ENCODE data around the gene CD28. TPM values are rescaled to one million over a fixed set of nuclear protein-coding genes. Genes with fewer than 3 reads are reported as not detected.

The CD28 gene
- total and polyA plus RNA-seq, 4 donors = 1.0 to 11.0 (median 5.7) TPM

GRCh38 chr2:203730076-203730729 lies 23.8 kb downstream of the CD28 start:
- ATAC-seq (ENCODE audit: low FRiP score) (no peak), DNase-seq (no peak)
- H3K27ac ChIP-seq (ENCODE audit: low read depth in 1 of 2, low read length in 2 of 2) = no peak overlapping the region
- no peaks in the 10 kb centered on the region for H3K4me1 ChIP-seq (ENCODE audit: control insufficient read depth in 1 of 2, insufficient read depth in 2 of 2, low read length in 2 of 2)
- no peaks in the 10 kb centered on the region for H3K27me3 ChIP-seq (ENCODE audit: control insufficient read depth in 1 of 2, insufficient read depth in 2 of 2, low read length in 1 of 2)
- no peaks in the 10 kb centered on the region for H3K9me3 ChIP-seq (ENCODE audit: control insufficient read depth, low read length)
- 96 to 98% methylated on average over 4 of the region's 4 CpGs for WGBS, 2 donors
- H3K36me3 ChIP-seq (ENCODE audit: control insufficient read depth in 1 of 2, insufficient read depth in 2 of 2, low read length in 1 of 2) = no peaks in the 10 kb centered on the region
- intact Hi-C loops (cut with DNase I) = no loop called here
- H3K4me3 ChIP-seq (ENCODE audit: low read length in 2 of 2) = no peak overlapping the region

GRCh38 chr2:203730883-203731282 lies 24.4 kb downstream of the CD28 start:
- DNase-seq (no peak), ATAC-seq (ENCODE audit: low FRiP score) (no peak)
- H3K36me3 ChIP-seq (ENCODE audit: control insufficient read depth in 1 of 2, insufficient read depth in 2 of 2, low read length in 1 of 2) = no peaks in the 10 kb centered on the region
- no peaks in the 10 kb centered on the region for H3K9me3 ChIP-seq (ENCODE audit: control insufficient read depth, low read length)
- no peaks in the 10 kb centered on the region for H3K4me1 ChIP-seq (ENCODE audit: control insufficient read depth in 1 of 2, insufficient read depth in 2 of 2, low read length in 2 of 2)
- intact Hi-C loops (cut with DNase I) = no loop called here
- no peak overlapping the region for H3K27ac ChIP-seq (ENCODE audit: low read depth in 1 of 2, low read length in 2 of 2)
- no peak overlapping the region for H3K4me3 ChIP-seq (ENCODE audit: low read length in 2 of 2)
- no peaks in the 10 kb centered on the region for H3K27me3 ChIP-seq (ENCODE audit: control insufficient read depth in 1 of 2, insufficient read depth in 2 of 2, low read length in 1 of 2)
- 98% methylated on average over 2 of the region's 2 CpGs for WGBS, 2 donors

DNA sequence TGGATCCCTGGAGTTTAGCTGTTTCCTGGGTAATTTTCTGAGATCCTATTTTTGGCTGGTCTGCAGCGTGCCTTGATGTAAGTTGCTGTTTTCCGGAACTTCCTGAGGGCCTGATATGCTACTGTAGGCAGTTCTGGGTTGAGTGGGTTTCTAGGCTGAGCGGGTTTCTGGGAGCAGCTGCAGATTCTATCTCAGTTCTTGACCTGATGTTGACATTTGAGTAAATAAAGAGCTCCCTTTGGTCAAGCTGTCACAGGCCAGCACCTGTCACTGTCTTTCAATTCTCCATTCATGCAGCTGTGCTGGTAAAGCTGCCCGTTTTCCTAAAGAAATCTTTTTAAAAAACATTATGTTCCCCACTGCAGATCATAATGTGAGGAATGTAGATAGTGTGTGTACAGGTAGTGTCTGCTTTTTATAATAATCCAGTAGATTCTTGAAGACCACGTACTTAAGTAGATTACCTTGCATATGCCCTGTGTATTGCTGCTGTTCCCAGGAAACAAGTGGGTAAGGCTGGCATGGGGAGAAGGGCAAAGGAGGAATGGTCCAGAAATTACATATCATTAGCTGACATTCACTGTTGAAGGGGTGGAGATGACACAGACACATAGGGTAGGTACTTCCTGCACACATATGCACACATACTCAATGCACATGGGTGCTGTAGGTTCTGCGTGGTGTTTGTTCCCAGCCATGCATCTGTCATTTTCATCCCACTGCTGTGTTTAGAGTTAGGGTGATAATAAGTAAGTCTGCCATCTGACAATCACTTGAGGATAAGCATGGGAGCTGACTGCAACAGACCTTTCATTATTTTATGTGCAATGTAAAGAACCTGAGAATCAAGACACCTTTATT lies 25.9 kb downstream of the CD28 start:
- 85 to 90% methylated on average over 6 of the region's 6 CpGs for WGBS, 2 donors
- Histone ChIP-seq H3K9me3 (ENCODE audit: control insufficient read depth, low read length) (no peaks in the 10 kb centered on the region), H3K4me3 (ENCODE audit: low read length in 2 of 2) (no peak overlapping the region), H3K4me1 (ENCODE audit: control insufficient read depth in 1 of 2, insufficient read depth in 2 of 2, low read length in 2 of 2) (no peaks in the 10 kb centered on the region), H3K36me3 (ENCODE audit: control insufficient read depth in 1 of 2, insufficient read depth in 2 of 2, low read length in 1 of 2) (no peaks in the 10 kb centered on the region), H3K27me3 (ENCODE audit: control insufficient read depth in 1 of 2, insufficient read depth in 2 of 2, low read length in 1 of 2) (no peaks in the 10 kb centered on the region), H3K27ac (ENCODE audit: low read depth in 1 of 2, low read length in 2 of 2) (no peak overlapping the region)
- ATAC-seq (ENCODE audit: low FRiP score) (no peak), DNase-seq (no peak)
- intact Hi-C loops (cut with DNase I) = no loop called here

GRCh38 chr2:203732953-203733510 lies 26.6 kb downstream of the CD28 start:
- H3K27ac ChIP-seq (ENCODE audit: low read depth in 1 of 2, low read length in 2 of 2) = no peak overlapping the region
- H3K36me3 ChIP-seq (ENCODE audit: control insufficient read depth in 1 of 2, insufficient read depth in 2 of 2, low read length in 1 of 2) = no peaks in the 10 kb centered on the region
- DNase-seq (no peak), ATAC-seq (ENCODE audit: low FRiP score) (no peak)
- no peaks in the 10 kb centered on the region for H3K27me3 ChIP-seq (ENCODE audit: control insufficient read depth in 1 of 2, insufficient read depth in 2 of 2, low read length in 1 of 2)
- no peak overlapping the region for H3K4me3 ChIP-seq (ENCODE audit: low read length in 2 of 2)
- no peaks in the 10 kb centered on the region for H3K9me3 ChIP-seq (ENCODE audit: control insufficient read depth, low read length)
- intact Hi-C loops (cut with DNase I) = no loop called here
- WGBS, 2 donors = 95 to 97% methylated on average over 3 of the region's 3 CpGs
- H3K4me1 ChIP-seq (ENCODE audit: control insufficient read depth in 1 of 2, insufficient read depth in 2 of 2, low read length in 2 of 2) = no peaks in the 10 kb centered on the region

- H3K27ac ChIP-seq (ENCODE audit: low read depth in 1 of 2, low read length in 2 of 2) = no peak overlapping the region
- 93 to 98% methylated on average over 1 of the region's 1 CpG for WGBS, 2 donors
Measured at GRCh38 chr2:203733684-203734083, 27.2 kb downstream of the CD28 start.

GRCh38 chr2:203734276-203734983 lies 28.0 kb downstream of the CD28 start:
- no peak for DNase-seq
- Histone ChIP-seq H3K9me3 (ENCODE audit: control insufficient read depth, low read length) (no peaks in the 10 kb centered on the region), H3K36me3 (ENCODE audit: control insufficient read depth in 1 of 2, insufficient read depth in 2 of 2, low read length in 1 of 2) (no peaks in the 10 kb centered on the region), H3K27ac (ENCODE audit: low read depth in 1 of 2, low read length in 2 of 2) (no peak overlapping the region), H3K4me3 (ENCODE audit: low read length in 2 of 2) (no peak overlapping the region), H3K27me3 (ENCODE audit: control insufficient read depth in 1 of 2, insufficient read depth in 2 of 2, low read length in 1 of 2) (no peaks in the 10 kb centered on the region), H3K4me1 (ENCODE audit: control insufficient read depth in 1 of 2, insufficient read depth in 2 of 2, low read length in 2 of 2) (no peaks in the 10 kb centered on the region)
- 96 to 97% methylated on average over 12 of the region's 12 CpGs for WGBS, 2 donors
- intact Hi-C loops (cut with DNase I) = no loop called here
- no peak for ATAC-seq (ENCODE audit: low FRiP score)

More at GRCh38 chr2:203733684-203734083, 27.2 kb downstream of the CD28 start:
- Histone ChIP-seq H3K36me3 (ENCODE audit: control insufficient read depth in 1 of 2, insufficient read depth in 2 of 2, low read length in 1 of 2) (no peaks in the 10 kb centered on the region), H3K4me3 (ENCODE audit: low read length in 2 of 2) (no peak overlapping the region), H3K27me3 (ENCODE audit: control insufficient read depth in 1 of 2, insufficient read depth in 2 of 2, low read length in 1 of 2) (no peaks in the 10 kb centered on the region), H3K4me1 (ENCODE audit: control insufficient read depth in 1 of 2, insufficient read depth in 2 of 2, low read length in 2 of 2) (no peaks in the 10 kb centered on the region), H3K9me3 (ENCODE audit: control insufficient read depth, low read length) (no peaks in the 10 kb centered on the region)
- no peak for ATAC-seq (ENCODE audit: low FRiP score)
- intact Hi-C loops (cut with DNase I) = no loop called here
- DNase-seq = no peak

- WGBS, 2 donors = 85 to 88% methylated on average over 1 of the region's 1 CpG
- Histone ChIP-seq H3K36me3 (ENCODE audit: control insufficient read depth in 1 of 2, insufficient read depth in 2 of 2, low read length in 1 of 2) (no peaks in the 10 kb centered on the region), H3K9me3 (ENCODE audit: control insufficient read depth, low read length) (no peaks in the 10 kb centered on the region), H3K27ac (ENCODE audit: low read depth in 1 of 2, low read length in 2 of 2) (no peak overlapping the region), H3K4me3 (ENCODE audit: low read length in 2 of 2) (no peak overlapping the region), H3K27me3 (ENCODE audit: control insufficient read depth in 1 of 2, insufficient read depth in 2 of 2, low read length in 1 of 2) (no peaks in the 10 kb centered on the region), H3K4me1 (ENCODE audit: control insufficient read depth in 1 of 2, insufficient read depth in 2 of 2, low read length in 2 of 2) (peaks cover 0 to 2% of the 10 kb centered on the region in 2 donors)
- ATAC-seq (ENCODE audit: low FRiP score) = no peak
- intact Hi-C loops (cut with DNase I) = no loop called here
- no peak for DNase-seq
Measured at GRCh38 chr2:203737360-203737759, 30.9 kb downstream of the CD28 start.

GRCh38 chr2:203739351-203739750 lies 32.9 kb downstream of the CD28 start:
- intact Hi-C loops (cut with DNase I) = no loop called here
- no peaks in the 10 kb centered on the region for H3K27me3 ChIP-seq (ENCODE audit: control insufficient read depth in 1 of 2, insufficient read depth in 2 of 2, low read length in 1 of 2)
- ATAC-seq (ENCODE audit: low FRiP score) = no peak

More at GRCh38 chr2:203739351-203739750, 32.9 kb downstream of the CD28 start:
- Histone ChIP-seq H3K9me3 (ENCODE audit: control insufficient read depth, low read length) (no peaks in the 10 kb centered on the region), H3K4me3 (ENCODE audit: low read length in 2 of 2) (no peak overlapping the region), H3K4me1 (ENCODE audit: control insufficient read depth in 1 of 2, insufficient read depth in 2 of 2, low read length in 2 of 2) (peaks cover 0 to 2% of the 10 kb centered on the region in 2 donors), H3K27ac (ENCODE audit: low read depth in 1 of 2, low read length in 2 of 2) (no peak overlapping the region), H3K36me3 (ENCODE audit: control insufficient read depth in 1 of 2, insufficient read depth in 2 of 2, low read length in 1 of 2) (no peaks in the 10 kb centered on the region)
- DNase-seq = no peak
- 91 to 98% methylated on average over 2 of the region's 2 CpGs for WGBS, 2 donors

Data from aorta (tissue), 5 donors.